ENCODE results near the gene ADGRF1. TPM values are rescaled to one million over a fixed set of nuclear protein-coding genes. Genes with fewer than 3 reads are reported as not detected.

Gene ADGRF1
- total RNA-seq, 2 experiments from 2014 or later, result not detected

DNA sequence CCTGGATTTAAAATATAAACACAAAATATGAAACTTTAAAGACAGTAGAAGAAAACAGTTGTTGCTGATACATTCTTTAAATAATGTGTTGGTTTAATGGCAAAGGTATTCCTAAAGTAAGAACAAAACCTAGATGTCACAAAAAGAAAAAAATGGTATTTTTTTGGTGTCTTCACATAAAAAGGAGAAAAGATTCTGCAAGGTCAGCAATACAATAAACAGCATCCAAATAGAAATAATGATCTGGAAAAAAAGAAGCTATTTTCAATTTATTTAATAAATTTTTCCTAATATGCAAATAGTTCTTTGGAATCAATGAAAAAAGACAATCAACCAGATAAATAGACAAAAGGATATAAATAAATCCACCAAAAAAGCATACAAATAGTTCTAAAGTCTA lies 6.5 kb upstream of the ADGRF1 start:
- ATAC-seq (ENCODE audit: low read depth) (no peak), DNase-seq (no peak)
- no peaks in the 10 kb centered on the region for H3K36me3 Mint-ChIP-seq
- H3K4me1 Mint-ChIP-seq, result peaks cover 2% of the 10 kb centered on the region
- POLR2A ChIA-PET, result no interaction called here
- H3K27ac Mint-ChIP-seq, result no peak overlapping the region
- peaks cover 12% of the 10 kb centered on the region for H3K27me3 Mint-ChIP-seq
- H3K9me3 Mint-ChIP-seq, result no peaks in the 10 kb centered on the region
- H3K4me3 Mint-ChIP-seq, result no peak overlapping the region

DNA sequence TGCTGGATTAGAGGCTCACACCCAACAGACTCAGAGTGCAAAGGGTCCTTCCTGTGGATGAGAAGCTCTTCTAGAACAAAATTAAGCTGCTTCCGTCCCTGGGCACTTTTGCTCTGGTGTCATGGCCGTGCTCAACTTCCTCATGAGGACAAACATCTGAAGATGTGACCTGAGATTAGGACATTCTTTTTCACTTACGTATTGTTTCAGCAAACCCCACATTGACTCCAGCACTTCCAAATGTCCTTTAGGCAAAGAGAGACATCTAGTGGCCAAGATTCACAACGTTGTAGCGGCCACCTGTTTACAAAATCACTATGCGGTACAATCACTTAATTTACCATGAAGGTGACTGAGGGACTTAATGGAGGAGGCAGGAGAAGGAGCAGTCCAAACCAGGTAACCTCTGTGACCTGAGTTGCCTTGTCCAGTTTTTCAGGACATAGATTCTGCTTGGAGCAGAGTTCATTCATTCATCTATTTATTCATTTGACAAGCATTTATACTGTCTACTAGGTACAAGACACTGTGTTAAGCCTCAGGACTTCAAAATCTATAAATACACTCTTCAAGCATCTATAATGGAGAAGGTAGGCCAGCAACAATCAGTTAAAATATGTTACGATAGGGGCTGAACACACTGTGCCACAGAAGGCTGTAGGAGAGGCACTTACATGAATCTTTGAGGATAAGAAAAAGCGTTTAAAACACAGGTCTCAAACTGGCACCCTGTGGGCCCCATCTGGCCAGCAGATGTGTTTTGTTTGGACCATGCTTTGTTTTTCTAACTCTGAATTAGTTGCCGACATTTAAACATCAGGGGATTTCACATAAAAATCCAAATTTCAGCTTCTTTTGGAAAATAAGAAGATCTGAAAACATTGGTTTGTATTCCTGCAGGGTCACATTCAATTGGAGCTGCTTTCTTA lies 5.6 kb upstream of the ADGRF1 start:
- Mint-ChIP-seq H3K9me3 (no peaks in the 10 kb centered on the region), H3K36me3 (no peaks in the 10 kb centered on the region), H3K4me3 (no peak overlapping the region), H3K27ac (no peak overlapping the region), H3K4me1 (peaks cover 2% of the 10 kb centered on the region), H3K27me3 (peaks cover 12% of the 10 kb centered on the region)
- DNase-seq (no peak), ATAC-seq (ENCODE audit: low read depth) (peak; percentile 71)
- POLR2A ChIA-PET, result no interaction called here

DNA sequence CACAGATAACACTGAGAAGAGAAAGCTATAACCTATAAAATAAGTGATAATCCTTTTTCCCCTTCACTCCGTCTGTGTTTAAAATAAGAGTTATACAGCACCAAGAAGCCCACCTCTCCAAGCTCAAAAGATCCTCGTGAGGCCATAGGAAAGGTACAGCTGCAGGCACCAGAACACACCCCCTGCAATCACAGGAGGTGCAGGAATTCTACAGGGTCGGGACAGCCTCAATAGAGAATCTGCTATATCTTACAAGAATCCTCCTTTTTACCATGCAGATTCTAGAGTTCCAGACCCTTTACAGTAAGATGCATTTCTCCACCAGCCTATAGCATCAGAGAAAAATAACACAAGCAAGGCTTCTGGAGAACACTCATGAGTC lies 5.0 kb upstream of the ADGRF1 start:
- peaks cover 12% of the 10 kb centered on the region for H3K27me3 Mint-ChIP-seq
- H3K27ac Mint-ChIP-seq, result no peak overlapping the region
- ATAC-seq (ENCODE audit: low read depth), result no peak
- no peak for DNase-seq
- peaks cover 2% of the 10 kb centered on the region for H3K4me1 Mint-ChIP-seq
- POLR2A ChIA-PET, result no interaction called here
- no peak overlapping the region for H3K4me3 Mint-ChIP-seq
- no peaks in the 10 kb centered on the region for H3K36me3 Mint-ChIP-seq
- H3K9me3 Mint-ChIP-seq, result no peaks in the 10 kb centered on the region

DNA sequence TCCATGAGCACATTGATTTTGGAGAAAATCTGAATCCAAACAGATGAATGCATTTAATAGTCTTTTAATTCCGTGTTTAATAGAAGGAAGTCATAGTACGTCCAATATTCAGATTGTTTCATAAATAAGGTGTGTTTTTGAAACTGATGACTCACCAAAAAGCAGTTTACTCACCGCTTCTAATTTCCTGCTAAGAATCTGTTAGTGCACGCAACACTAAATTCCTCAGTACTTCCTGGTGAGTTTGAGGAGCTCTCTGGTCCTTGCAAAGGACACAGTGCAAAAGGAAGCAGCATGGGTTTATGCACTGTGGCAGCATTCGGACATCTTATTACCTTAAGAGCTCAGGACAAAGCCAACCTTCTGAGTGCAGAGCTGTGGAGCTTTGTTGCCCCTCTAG lies 2.3 kb upstream of the ADGRF1 start:
- no peaks in the 10 kb centered on the region for H3K9me3 Mint-ChIP-seq

DNA sequence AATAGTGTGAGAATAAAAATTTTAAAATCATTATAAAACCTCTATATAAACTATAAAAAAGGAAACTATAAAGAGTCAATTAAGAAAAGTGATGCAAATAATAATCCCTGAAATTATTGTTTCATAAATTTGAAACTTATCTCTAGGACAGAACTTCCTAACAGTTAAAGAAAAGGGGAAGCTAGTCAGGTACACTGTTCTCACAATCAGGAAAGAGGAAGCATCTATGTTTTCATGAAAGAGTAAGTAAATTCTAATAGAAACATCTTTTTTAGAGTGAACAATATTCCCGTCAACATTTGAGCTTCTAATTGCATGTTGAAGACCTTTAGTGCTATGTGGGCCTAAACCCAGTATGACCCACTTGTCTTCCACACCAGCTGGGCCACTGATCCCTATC lies 1.2 kb upstream of the ADGRF1 start:
- H3K27me3 Mint-ChIP-seq, result peaks cover 13% of the 10 kb centered on the region
- no peaks in the 10 kb centered on the region for H3K36me3 Mint-ChIP-seq
- peaks cover 2% of the 10 kb centered on the region for H3K4me1 Mint-ChIP-seq
- POLR2A ChIA-PET, result no interaction called here
- H3K4me3 Mint-ChIP-seq, result no peak overlapping the region
- ATAC-seq (ENCODE audit: low read depth), result no peak
- H3K9me3 Mint-ChIP-seq, result no peaks in the 10 kb centered on the region
- DNase-seq, result no peak
- no peak overlapping the region for H3K27ac Mint-ChIP-seq

More for the DNA sequence above, 2.3 kb upstream of the ADGRF1 start:
- H3K36me3 Mint-ChIP-seq, result no peaks in the 10 kb centered on the region
- POLR2A ChIA-PET, result no interaction called here
- H3K4me3 Mint-ChIP-seq, result no peak overlapping the region
- ATAC-seq (ENCODE audit: low read depth) (no peak), DNase-seq (no peak)
- H3K27ac Mint-ChIP-seq, result no peak overlapping the region
- peaks cover 2% of the 10 kb centered on the region for H3K4me1 Mint-ChIP-seq
- peaks cover 13% of the 10 kb centered on the region for H3K27me3 Mint-ChIP-seq

DNA sequence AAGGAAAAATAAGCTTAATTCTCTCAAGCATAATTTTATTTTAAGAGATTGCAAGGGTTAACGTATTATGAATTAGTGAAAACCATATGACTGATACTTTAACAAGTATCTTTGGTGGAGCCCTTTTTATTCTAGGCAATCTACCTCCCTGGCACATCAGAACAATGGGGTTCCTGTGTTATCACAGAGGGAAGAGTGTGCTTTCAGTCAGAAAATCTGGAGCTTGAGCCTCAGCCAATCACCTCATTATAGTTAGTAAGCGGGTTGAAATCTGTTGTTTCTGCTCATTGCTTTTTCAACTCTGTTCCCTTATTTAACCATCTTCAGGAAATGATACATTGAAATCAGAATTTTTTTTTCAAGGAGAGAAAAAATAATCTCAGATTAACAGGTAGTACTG lies 391 bp downstream of the ADGRF1 start:
- no peak for ATAC-seq (ENCODE audit: low read depth)
- Mint-ChIP-seq H3K27ac (no peak overlapping the region), H3K9me3 (no peaks in the 10 kb centered on the region), H3K4me3 (no peak overlapping the region), H3K36me3 (no peaks in the 10 kb centered on the region), H3K4me1 (no peaks in the 10 kb centered on the region), H3K27me3 (peaks cover 4% of the 10 kb centered on the region)
- no peak for DNase-seq
- POLR2A ChIA-PET, result no interaction called here

DNA sequence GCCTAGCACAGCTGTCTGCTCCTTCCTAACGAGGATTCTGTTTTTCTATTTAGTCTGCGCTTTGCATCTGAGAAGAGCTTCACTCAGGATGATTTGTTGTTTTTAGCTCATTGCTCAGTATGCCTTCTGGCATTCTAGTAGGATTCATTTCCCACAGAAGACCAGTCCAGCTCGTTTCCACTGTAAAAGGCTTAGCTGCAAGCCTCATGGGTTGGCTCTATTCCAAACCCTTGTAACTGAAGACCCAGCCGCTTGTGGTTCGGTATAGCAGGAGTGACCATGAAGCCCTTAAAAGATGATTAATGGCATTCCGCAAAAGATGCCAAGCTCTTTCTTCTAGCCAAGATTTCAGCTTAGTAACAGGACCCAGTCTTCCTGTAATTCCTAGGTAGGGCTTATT lies 7.2 kb downstream of the ADGRF1 start:
- Mint-ChIP-seq H3K27ac (no peak overlapping the region), H3K4me3 (no peak overlapping the region), H3K9me3 (no peaks in the 10 kb centered on the region), H3K4me1 (no peaks in the 10 kb centered on the region), H3K27me3 (peaks cover 13% of the 10 kb centered on the region), H3K36me3 (no peaks in the 10 kb centered on the region)
- no peak for ATAC-seq (ENCODE audit: low read depth)
- POLR2A ChIA-PET, result no interaction called here
- DNase-seq, result no peak

DNA sequence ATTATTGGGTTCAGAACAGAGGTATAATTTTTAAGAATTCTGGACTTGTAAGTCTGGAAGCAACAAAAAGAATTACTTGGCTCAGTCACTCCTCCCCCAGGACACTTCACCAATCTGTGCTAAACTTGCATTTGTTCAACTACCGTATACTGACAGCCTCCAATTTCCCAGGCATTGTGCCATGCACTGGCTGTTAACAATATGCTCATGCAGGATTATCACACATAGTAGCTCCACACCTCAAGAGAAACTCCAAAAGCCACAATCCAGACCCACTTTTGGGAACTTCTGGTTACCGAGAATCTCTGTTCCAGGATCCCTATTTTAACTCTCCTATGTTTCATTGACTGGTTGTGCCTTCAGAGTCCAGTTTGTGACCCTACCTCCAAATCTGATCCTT lies 7.7 kb downstream of the ADGRF1 start:
- Mint-ChIP-seq H3K4me3 (no peak overlapping the region), H3K27ac (no peak overlapping the region), H3K4me1 (no peaks in the 10 kb centered on the region), H3K9me3 (no peaks in the 10 kb centered on the region), H3K36me3 (no peaks in the 10 kb centered on the region), H3K27me3 (peaks cover 13% of the 10 kb centered on the region)
- DNase-seq, result no peak
- ATAC-seq (ENCODE audit: low read depth), result no peak
- POLR2A ChIA-PET, result no interaction called here

DNA sequence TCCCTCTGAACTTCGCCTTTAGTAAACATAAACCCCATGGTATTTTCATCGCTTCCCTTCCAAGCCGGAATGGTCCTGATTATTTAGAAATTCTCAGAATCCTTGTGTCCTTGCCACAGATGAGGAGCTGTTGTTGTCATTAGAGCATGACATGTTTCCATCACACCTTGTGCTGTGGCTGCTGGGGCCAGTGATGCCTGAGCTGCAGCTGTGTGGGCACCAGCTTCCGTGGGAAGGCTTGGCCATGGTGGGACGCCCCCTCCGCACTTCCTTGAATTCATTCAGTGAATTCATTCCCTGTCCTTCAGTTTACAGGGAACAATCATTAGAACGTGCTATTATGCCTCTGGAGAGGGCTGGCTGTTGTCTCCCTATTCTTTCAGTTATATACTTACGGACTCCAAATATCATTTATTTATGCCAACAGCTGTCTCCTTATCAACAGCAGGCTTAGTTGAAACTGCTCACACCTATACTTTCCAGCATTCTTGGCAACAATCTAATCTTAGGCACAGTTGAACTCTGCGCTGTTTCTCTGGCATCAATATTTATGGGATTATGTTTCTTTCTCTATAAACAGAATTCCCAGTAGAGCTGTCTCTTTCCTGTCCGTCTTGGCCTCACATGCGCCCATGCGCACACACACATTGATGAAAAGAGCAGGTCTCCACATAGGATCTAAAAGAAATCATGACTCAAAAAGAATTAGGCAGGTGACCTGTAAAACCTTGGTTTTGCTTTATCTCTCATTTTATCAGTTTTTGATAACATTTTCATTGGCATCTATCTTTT lies 9.0 kb downstream of the ADGRF1 start:
- DNase-seq (no peak), ATAC-seq (ENCODE audit: low read depth) (no peak)
- POLR2A ChIA-PET, result no interaction called here
- Mint-ChIP-seq H3K4me1 (no peaks in the 10 kb centered on the region), H3K9me3 (no peaks in the 10 kb centered on the region), H3K27ac (no peak overlapping the region), H3K27me3 (peaks cover 13% of the 10 kb centered on the region), H3K4me3 (no peak overlapping the region), H3K36me3 (no peaks in the 10 kb centered on the region)

DNA sequence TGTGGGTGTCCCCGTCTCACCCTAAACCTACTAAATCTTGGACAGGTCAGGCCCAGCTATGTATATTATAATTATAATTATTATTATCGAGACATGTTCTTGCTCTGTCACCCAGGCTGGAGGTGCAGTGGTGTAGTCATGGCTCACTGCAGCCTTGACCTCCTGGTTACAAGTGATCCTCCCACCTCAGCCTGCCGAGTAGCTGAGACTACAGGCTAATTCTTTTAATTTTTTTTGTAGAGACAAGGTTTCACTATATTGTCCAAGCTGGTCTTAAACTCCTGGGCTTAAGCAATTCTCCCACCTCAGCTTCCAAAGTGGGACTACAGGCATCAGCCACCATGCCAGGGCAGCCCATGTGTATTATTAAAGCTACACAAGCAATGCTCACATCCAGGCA lies 10.5 kb downstream of the ADGRF1 start:
- Mint-ChIP-seq H3K27me3 (peaks cover 13% of the 10 kb centered on the region), H3K4me1 (no peaks in the 10 kb centered on the region), H3K27ac (no peak overlapping the region), H3K9me3 (no peaks in the 10 kb centered on the region), H3K36me3 (no peaks in the 10 kb centered on the region), H3K4me3 (no peak overlapping the region)
- DNase-seq (no peak), ATAC-seq (ENCODE audit: low read depth) (no peak)
- POLR2A ChIA-PET, result no interaction called here

DNA sequence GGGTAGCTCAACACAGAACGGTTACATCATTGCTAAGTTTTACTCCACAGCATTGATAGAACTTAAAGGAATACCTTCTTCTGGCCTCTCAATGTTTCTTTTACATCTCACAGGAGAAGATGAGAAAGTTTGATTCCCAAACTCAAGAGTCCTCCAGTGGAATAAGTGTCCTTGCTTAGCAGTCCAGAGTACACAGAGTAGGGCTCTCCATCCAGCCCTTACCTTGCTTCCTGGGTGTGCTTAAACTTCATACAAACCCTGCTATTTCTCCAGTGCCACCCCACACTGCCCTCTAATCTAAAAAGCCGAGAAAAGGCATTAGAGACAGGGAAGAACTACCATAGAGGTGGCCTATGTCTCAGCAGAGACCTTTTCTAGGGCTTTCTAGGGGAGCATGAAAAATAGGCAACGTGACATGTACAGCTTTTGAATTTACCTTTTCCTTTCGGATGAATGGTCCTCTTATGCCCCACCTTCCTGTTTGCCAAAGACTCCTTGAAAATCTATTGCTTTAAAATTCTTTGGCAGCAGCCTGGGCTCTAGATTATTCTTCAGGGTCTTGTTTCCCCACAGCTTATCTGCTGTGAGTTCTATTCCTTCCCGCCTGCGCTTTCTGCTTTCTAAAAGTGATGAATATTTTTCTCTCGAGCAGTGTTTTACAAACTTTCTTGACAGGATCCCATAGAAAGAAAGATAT lies 12.1 kb downstream of the ADGRF1 start:
- Mint-ChIP-seq H3K4me3 (no peak overlapping the region), H3K9me3 (no peaks in the 10 kb centered on the region), H3K36me3 (no peaks in the 10 kb centered on the region), H3K27ac (no peak overlapping the region), H3K4me1 (no peaks in the 10 kb centered on the region), H3K27me3 (peaks cover 6% of the 10 kb centered on the region)
- no peak for DNase-seq
- no peak for ATAC-seq (ENCODE audit: low read depth)
- POLR2A ChIA-PET, result no interaction called here

DNA sequence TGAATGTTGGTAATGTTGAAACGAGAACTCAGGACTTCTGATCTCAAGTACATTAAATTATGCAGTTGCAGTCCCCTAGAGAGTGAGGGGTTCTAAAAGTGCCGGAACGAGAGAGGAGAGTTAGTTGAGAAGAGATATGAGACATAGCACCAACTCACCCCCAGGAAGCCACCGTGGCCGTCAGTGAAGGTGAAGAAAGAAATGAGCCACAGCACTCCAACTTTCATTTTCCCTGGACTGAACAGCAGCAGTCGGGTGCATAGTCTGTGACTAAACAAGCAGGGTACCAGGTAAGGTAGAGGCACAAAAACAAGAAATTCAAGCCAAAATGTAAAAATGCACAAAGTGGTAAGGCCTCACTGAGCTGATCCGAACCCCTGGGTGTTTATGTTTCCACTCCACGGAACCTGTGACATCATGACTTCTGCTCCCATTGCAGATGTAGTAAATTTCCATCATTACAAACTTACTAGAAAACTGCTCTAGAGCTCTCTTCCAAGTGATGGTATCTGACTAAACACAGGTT lies 13.2 kb downstream of the ADGRF1 start:
- H3K36me3 Mint-ChIP-seq, result no peaks in the 10 kb centered on the region
- ATAC-seq (ENCODE audit: low read depth), result no peak
- no peaks in the 10 kb centered on the region for H3K9me3 Mint-ChIP-seq
- H3K4me1 Mint-ChIP-seq, result no peaks in the 10 kb centered on the region
- no peaks in the 10 kb centered on the region for H3K27me3 Mint-ChIP-seq
- POLR2A ChIA-PET, result no interaction called here
- no peak for DNase-seq
- no peak overlapping the region for H3K27ac Mint-ChIP-seq
- H3K4me3 Mint-ChIP-seq, result no peak overlapping the region

DNA sequence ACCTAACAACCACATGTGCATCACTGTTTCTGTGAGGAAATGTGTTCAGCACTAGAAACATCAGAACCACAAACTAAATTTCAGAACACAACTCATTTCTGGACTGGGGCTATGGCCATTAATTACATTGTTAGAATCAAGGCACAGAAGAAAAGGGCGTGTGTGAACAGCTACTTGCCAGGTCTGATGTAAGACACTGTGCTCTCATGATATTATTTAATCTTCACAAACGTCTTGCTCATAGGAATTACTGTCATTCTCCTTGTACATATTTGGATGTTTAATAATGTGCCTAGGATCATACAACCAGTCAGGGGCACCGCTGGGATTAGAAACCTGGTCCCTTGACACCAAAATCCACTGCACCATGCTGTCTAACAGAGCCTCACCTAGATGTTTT lies 14.8 kb downstream of the ADGRF1 start:
- no peak overlapping the region for H3K4me3 Mint-ChIP-seq
- no peak overlapping the region for H3K27ac Mint-ChIP-seq
- H3K9me3 Mint-ChIP-seq, result no peaks in the 10 kb centered on the region
- H3K27me3 Mint-ChIP-seq, result peaks cover 3% of the 10 kb centered on the region
- DNase-seq (no peak), ATAC-seq (ENCODE audit: low read depth) (no peak)
- POLR2A ChIA-PET, result no interaction called here
- H3K36me3 Mint-ChIP-seq, result no peaks in the 10 kb centered on the region
- H3K4me1 Mint-ChIP-seq, result no peaks in the 10 kb centered on the region

All from activated naive CD8-positive, alpha-beta T cell treated with anti-CD3 and anti-CD28 coated beads, Interleukin-2, amount 10 ng/mL, durations not matched to agents 7 days and 5 days (primary cell).